GM21723 (cell line): ENCODE measurements around the gene TRPV4.

ENCODE experiments used
- ATAC-seq: cut with Tn5 transposase; IDR thresholded peaks from one replicate; pipeline ENCODE4 v1.9.1; 2021; ENCODE audit warnings: mild to moderate bottlenecking, moderate library complexity; ENCODE audit not compliant: unreplicated experiment

TRPV4 gene

DNA sequence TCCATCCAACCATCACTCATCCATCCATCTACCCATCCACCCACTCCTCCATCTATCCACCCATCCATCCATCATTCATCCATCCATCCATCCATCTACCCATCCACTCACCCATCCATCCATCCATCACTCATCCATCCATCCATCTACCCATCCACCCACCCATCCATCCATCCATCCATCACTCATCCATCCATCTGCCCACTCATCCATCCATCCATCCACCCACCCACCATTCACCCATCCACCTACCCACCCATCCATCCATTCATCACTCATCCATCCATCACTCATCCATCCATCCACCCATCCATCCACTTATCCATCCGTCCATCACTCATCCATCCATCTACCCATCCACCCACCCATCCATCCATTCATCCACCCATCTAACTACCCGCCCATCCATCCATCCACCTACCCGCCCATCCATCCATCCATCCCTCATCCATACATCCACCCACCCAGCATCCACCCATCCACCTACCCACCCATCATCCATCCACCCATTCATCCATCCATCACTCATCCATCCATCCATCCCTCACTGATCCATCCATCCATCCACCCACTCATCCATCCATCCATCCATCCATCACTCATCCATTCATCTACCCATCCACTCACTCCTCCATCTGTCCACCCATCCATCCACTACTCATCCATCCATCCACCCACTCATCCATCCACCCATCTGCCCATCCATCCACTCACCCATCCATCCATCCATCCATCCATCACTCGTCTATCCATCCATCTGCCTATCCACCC lies 24.1 kb downstream of the TRPV4 start:
- no peak for ATAC-seq

DNA sequence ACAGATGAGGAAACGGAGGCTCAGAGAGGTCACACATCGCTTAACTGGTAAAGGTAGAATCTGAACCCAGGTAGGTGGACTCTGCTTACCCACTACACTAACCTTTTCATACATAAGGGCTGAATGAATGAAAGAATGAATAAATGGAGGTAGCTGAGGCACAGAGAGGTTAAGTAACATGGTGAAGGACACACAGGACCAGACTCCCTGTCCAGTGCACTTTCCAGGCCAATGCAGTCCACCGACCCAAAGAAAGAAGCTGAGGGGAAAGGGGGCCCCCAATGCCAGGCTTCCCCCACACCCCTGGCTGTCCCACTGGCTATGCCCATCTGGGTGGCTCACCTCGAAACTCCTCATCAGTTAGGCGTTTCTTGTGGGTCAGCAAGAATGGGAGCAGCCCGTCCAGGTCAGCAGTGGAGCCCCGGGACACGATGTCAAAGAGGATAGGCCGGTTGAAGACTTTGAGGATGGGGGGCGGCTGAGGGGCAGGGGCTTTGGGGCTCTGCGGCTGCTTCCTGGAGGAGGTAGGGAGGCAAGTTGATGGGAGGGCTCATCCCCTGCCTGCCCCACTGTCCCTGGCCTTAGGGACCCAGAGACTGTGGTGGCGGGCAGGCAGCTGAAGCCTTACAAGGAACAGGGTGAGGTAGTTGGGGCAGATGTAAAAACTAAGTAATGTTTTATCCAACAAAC lies 25.1 kb downstream of the TRPV4 start:
- no peak for ATAC-seq

DNA sequence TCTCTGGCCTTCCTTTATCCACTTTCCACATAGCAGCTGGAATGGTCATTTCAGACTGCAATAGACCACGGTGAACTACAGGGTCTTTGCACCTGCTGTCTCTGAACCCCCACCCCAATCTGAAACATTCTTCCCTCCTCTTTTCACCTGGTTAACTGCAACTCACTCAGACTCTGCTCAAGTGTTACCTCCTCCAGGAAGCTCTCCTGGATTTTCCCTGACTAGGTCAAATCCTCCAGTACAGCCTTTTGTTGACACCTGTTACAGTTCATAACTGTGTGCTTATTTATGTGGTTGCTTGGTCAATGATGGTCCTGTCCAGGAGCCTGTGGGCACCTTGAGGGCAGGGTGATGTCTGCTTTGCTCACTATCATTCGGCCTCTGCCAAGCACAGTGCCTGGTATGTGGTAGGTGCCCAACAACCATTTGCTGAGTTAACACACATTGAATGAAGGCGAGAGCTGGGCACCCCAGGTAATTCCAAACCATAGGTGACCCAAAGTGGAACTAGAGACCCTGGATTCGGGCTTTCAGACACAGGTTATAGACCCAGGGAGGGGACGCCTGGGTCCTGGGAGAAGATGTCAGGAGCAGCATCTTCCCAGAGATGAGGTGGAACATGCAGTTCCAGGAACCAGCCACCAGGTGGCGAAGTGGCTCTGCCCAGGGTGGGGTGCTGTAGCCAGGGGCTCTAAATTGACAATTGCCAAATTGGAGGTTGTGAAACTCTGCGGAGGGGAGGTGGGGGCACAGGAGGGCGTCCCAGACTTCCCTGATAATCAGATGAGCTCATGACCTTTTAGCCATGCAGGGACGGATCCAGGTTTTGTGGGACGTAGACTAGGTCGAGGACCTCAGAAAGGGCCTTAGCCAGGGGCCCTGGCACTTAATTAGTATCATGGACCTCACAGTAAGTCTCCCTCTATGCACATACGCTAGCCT lies 28.1 kb downstream of the TRPV4 start:
- no peak for ATAC-seq

DNA sequence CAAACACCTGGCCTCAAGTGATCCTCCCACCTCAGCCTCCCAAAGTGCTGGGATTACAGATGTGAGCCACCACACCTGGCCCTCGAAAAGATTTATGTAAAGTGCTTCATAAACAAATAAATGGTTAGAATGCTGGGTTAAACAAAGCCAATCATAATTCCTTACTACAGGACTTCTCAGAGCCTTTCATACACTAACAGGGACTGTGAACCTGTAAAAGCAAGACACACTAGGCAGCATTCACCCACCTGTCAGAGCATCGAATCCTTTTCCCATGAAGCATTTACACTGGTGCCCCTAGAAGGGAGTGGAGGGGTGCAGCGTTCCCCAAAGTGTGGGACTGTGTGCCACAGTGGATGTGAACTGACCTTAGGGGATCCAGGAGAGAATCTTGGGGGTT lies 29.5 kb downstream of the TRPV4 start:
- ATAC-seq, result no peak

DNA sequence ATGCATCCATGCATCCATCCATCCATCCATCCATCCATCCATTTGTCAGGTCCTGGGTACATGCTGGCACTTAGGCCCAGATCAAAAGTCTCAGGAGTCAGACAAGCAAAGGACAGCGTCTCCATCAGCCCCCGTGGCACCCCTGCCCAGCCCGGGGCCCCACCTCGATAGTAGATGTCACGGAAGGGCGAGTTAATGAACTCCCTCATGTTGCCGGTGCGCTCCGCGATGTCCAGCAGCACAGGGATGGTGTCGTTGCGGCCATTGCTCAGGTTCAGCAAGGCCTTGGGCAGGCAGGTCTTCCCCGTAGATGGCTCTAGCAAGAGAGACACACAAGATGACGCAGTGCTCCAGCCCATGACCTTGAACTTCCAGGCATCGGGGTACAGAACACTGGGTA lies 30.4 kb downstream of the TRPV4 start:
- ATAC-seq, result no peak

DNA sequence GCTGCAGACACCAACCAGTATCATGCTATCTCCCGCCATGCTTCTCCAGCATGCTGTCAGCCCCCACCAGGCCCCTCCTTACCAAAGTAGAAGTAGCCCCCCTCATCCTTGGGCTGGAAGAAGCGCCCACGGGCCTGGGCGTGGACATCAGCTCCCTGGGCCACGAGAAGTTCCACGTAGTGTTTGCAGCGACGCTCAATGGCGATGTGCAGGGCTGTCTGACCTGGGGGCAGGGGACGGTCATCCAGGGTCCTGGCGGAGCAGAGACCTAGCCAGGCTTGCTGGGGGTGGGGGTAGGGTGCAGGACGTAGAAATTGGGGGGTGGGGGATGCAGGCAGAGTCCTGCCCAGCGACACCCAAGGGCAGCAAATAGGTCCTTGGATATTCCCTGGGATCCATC lies 32.7 kb downstream of the TRPV4 start:
- ATAC-seq, result no peak

DNA sequence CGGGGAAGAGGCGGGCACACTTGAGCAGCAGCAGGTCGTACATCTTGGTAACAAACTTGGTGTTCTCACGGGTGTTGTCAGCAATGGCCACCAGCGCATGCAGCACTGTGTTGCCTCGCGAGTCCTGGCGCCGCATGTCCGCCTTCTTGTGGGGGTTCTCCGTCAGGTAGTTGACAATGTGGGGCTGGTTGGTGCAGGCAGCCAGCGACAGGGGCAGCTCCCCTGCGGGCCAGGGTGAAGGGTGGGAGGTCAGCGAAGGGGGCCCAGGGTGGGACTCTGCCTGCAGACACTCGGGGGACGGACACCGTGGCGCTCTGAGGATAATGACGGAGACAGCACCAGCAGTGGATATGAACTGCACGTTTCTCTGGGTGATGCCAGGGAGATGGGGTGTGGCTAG lies 34.5 kb downstream of the TRPV4 start:
- no peak for ATAC-seq

DNA sequence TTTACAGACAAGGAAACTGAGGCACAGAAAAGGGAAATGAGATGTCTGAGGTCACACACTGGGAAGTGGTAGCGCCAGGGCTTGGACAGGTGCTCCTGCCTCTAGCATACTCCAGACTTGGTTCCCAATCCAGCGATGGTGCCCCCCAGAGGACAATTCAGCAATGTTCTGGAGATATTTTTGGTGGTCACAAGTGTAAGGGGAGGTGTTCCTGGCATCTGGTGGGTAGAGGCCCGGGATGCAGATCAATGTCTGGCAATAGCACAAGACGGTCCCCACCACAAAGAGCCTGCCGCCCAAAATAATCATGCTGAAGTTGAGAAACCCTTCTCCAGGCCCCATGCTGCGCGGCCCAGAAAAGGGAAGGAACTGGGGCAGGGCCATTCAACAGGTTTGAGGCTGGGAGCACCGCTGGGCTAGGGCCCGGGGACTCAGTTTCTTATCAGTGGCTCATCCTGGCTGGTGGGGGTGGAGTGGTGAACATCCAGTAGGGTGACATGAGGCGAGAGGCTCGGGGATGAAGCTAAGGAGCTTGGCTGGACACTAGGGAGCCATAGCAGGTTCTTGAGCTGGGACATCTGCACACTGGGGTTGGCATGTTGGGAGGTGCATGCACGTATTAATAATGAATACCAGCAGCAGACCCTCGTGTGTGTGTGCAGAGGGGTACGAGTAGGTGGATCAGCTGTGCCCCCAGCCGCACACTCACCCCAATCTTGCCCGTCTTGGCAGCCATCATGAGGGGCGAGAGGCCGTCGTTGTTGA lies 35.1 kb downstream of the TRPV4 start:
- no peak for ATAC-seq

DNA sequence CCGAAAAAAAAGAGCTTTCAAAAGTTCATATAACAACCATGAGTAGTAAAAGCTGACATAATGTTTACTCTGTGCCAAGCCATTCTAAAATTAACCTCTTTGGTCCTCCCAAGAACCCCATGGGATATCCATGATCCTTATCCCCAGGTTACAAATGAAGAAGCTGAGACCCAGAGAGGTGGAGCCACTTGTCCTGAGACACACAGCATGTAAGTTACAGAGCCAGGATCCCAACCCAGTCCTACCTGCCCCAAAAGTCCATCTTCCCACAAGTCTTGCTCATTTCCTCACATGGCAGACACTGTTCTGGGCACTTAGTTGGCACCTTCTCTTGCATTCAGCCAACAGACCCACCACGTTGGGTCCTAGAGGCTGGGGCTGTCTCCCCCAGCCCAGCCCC lies 37.1 kb downstream of the TRPV4 start:
- no peak for ATAC-seq

DNA sequence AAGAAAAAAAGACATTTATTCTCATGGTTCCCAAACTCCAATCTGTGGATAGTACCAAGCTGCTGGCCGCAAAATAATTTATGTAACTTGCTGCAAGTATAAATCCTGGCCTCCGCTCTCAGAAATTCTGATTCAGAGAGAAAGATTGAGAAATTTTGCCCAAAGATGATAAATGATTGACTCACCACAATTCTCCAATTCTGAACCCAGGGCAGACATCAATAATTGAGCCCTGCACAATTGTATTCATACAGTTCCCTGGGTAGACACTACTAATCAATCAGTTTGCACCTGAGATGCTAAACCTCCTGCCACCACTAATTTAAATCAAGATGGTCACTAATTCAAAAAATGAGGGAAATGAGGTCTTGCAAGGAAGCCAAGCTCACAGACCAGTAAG lies 38.2 kb downstream of the TRPV4 start:
- ATAC-seq, result no peak

DNA sequence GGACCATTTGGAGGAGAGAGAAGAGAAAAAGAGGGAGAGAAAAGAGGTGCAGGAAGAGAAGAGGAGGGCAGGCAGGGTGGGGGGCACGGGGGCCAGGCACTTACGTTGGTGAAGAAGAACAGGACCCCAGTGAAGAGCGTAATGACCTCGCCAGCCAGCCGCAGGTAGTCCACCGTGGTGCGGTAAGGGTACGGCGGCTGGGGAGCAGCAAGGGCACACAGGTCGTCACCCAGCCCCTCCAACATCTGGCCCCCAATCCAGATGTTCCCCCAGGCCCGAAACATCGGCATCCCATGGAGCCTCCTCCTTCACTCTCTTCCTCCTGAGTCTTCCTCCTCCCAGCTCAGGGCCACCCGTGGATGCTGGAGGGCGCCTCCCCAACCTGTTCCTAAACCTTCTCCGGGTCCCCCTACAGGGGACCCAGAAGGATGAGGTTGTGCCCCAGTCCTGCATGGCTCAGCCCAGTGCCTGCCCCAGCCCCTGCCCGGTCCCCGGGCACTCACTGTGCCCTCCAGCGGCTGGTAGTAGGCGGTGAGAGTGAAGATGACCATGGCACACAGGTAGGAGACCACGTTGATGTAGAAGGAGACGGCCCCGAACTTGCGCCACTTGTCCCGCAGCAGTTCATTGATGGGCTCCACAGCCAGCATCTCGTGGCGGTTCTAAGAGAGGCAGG lies 39.2 kb downstream of the TRPV4 start:
- no peak for ATAC-seq

DNA sequence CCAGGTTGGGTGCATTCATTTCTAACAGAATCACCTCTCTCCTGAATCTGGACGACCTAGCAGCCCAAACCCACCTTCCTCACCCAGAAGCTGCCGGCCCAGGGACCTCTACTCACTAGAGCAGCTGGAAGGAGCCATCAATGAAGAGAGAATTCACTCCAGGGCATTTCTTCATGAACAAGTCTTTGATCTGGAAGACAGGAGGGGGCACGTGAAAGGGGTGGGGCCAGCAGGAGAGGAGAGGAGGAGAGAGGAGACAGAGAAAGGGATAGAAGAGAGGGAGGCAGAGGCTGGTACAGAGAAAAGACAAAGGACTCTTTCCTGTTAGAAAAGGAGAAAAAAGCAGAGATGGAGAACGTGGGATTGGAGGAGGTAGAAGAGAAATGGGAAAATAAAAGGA lies 39.8 kb downstream of the TRPV4 start:
- ATAC-seq, result no peak

DNA sequence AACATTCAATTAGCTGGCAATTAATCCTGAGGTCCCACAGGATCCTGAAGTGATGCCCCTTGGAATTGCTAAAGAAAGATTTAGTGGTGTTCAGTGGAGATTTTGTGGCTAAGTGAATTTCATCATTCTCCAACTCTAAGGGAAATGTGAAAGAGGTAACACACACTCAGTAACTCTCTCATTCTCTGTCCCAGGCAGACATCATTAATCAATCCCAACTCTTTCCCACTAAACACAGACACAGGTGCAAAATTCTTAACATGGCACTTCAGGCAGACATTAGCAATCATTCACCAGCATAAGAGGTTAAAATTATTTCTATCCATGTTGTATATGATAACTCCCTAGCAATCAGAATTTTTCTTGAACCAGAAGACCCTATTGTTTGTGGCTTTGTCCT lies 40.2 kb downstream of the TRPV4 start:
- no peak for ATAC-seq

DNA sequence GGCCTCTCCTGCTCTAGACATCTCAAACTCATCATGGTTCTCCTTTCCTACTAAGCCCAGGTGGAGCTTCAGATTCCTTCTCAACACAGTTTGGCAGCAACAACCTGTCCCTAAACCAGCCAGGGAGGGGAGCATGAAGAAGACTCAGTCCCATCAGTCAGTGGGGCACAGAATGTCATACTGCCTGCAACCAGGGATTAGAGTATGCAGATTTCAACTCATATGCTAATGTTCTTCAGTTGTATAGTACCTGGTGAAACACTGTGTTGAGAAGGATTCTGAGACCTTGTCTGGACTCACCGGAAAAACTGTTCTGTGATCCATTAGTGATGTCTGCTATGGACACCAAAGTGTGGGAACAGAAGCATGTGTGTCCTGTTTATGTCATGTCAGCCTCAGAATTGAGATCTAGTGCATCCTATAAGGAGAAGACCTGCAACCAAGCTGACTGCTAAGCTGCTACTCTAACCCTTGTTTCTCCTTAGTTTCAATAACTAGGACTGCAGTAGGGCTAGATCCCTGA lies 43.6 kb downstream of the TRPV4 start:
- no peak for ATAC-seq

DNA sequence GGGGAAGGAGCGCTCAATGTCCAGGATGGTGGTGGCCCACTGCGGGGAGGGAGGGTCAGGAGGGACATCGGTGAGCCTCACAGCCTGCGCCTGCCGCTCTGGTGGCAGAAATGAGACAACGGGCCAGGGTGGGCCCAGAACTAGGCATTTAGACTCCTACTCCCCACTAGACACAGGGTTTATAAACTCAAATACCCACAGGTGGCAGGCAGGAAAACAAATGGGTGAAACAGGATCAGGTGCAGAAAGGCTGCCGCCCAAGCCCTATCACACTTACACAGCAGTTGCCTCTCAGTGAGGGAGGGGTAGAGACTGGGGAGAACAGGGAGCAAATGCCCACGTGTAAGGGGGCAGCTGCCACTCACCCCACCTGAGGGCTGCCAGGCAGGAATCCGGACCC lies 46.4 kb downstream of the TRPV4 start:
- no peak for ATAC-seq

DNA sequence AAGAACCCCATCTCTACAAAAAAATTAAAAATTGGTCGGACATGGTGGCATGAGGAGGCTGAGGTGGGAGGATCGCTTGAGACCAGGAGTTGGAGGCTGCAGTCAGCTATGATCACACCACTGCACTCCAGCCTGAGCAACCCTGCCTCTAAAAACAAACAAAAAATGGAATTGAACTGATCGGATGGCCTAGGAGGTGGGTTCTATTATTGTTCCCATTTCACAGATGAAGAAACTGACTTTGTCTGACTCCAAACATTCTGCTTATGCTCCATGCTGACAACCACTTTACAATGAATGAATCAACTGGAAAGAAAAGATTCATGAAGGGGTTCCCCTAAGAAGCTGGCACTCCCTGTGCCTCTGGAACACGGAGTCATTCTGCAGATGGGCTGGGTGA lies 47.3 kb downstream of the TRPV4 start:
- ATAC-seq, result no peak

DNA sequence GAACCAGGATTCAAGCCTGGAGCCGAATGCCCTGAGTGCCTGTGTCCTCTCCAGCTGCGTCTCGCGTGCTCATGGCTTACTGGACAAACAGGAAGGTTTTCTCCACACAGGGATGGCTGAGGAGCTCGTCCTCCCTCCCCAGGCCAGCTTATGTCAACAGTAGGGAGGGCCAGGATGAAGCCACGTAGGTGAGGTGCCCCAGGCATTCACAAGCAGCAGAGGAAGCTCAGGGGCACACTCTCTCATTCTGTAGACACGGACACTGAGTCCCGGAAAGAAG lies 49.3 kb downstream of the TRPV4 start:
- ATAC-seq, result no peak

DNA sequence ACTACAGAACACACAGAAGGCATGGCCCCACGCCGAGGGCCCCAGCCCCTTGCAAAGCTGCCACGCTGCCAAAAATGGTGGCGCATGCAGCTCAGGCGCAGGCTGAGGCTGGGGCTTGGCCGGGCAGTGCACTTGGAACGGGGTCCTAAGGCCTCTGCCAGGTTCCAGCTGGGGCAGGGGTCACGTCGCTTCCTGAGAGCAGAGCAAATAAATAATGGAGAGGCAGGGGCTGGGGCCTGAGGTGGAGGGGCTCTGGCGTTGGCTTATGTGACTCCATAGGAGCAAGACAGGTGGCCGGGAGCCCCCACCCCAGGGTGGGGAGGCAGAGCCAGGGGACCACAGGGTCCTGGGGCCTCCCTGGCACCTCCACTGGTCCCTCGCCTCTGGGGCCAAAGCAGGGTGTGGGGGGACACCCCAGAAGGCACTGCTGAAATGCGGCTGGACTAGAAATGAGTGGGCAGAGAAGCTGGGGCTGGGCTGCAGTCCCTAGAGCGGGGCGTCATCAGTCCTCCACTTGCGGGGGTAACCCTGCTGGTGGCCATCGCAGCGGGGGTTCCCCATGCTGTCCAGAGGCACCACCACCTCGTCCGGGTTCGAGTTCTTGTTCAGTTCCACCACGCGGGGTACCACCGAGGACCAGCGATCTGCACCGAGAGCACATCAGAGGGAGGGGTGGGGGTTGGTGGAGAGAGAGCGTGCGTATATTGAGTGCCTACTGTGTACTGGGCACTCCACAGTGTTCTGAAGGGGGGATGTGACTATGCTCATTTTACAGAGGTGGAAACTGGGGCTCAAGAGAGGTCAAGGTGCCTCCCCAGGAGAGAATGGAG lies 49.8 kb downstream of the TRPV4 start:
- ATAC-seq, result no peak

DNA sequence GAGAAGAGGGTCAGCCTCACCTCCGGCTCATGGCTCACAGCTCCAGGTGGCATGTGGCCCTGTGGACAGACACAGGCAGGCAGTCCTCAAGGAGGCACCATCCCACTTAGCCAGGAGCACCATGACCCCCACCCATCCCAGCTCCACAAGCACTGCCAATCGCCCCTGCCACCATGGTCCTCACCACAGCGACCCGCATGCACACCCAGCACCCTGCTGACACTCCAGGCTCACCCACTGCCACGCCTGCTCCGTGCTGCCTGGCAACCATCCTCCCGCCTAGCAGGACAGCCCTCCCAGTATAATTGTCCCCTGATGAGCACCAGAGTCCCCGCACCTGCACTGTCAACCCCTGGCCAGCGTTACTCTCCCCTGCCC lies 50.9 kb downstream of the TRPV4 start:
- ATAC-seq, result no peak
